ENCODE measurements around the gene KRTDAP.
"Not testable (repeated sequence)": the region's sequence is repeated elsewhere in the genome, so short reads cannot be mapped to it uniquely, and the experiment has no call there.

The KRTDAP gene

GRCh38 chr19:35483089-35483488 lies 7.2 kb downstream of the KRTDAP start:
- no peak for DNase-seq

- DNase-seq = no peak
Measured at GRCh38 chr19:35478794-35479677, 11.2 kb downstream of the KRTDAP start.

GRCh38 chr19:35476149-35476548 lies 14.1 kb downstream of the KRTDAP start:
- no peak for DNase-seq

- DNase-seq = not testable (repeated sequence)
Measured at GRCh38 chr19:35474594-35474993, 15.7 kb downstream of the KRTDAP start.

- no peak for DNase-seq
Measured at GRCh38 chr19:35474104-35474503, 16.2 kb downstream of the KRTDAP start.

- no peak for DNase-seq
Measured at GRCh38 chr19:35471946-35472345, 18.3 kb downstream of the KRTDAP start.

GRCh38 chr19:35471075-35471474 lies 19.2 kb downstream of the KRTDAP start:
- not testable (repeated sequence) for DNase-seq

GRCh38 chr19:35470128-35470527 lies 20.1 kb downstream of the KRTDAP start:
- no peak for DNase-seq

- peak; percentile 52 for DNase-seq
Measured at GRCh38 chr19:35468637-35469036, 21.6 kb downstream of the KRTDAP start.

GRCh38 chr19:35466259-35466658 lies 24.0 kb downstream of the KRTDAP start:
- DNase-seq = no peak

- not testable (repeated sequence) for DNase-seq
Measured at GRCh38 chr19:35462956-35463355, 27.3 kb downstream of the KRTDAP start.

GRCh38 chr19:35462476-35462953 lies 27.7 kb downstream of the KRTDAP start:
- peak; percentile 39 for DNase-seq

- DNase-seq = not testable (repeated sequence)
Measured at GRCh38 chr19:35461788-35462187, 28.5 kb downstream of the KRTDAP start.

GRCh38 chr19:35461060-35461459 lies 29.2 kb downstream of the KRTDAP start:
- DNase-seq = no peak

- DNase-seq = no peak
Measured at GRCh38 chr19:35460608-35461007, 29.7 kb downstream of the KRTDAP start.

- no peak for DNase-seq
Measured at GRCh38 chr19:35459414-35460082, 30.7 kb downstream of the KRTDAP start.

GRCh38 chr19:35458731-35459391 lies 31.4 kb downstream of the KRTDAP start:
- DNase-seq = no peak

- no peak for DNase-seq
Measured at GRCh38 chr19:35458192-35458591, 32.1 kb downstream of the KRTDAP start.

GRCh38 chr19:35457173-35457572 lies 33.1 kb downstream of the KRTDAP start:
- DNase-seq = no peak

- DNase-seq = no peak
Measured at GRCh38 chr19:35455616-35456201, 34.6 kb downstream of the KRTDAP start.

GRCh38 chr19:35454663-35455062 lies 35.6 kb downstream of the KRTDAP start:
- DNase-seq = no peak

- DNase-seq = no peak
Measured at GRCh38 chr19:35451338-35452096, 38.7 kb downstream of the KRTDAP start.

Measured in activated effector memory CD4-positive, alpha-beta T cell treated with Interleukin-2 at 50 U/mL for 16 hours (primary cell).